T-helper 17 cell (primary cell): ENCODE data around the gene OR51B5. TPM values are rescaled to one million over a fixed set of nuclear protein-coding genes. Genes with fewer than 3 reads are reported as not detected.
"Not testable (repeated sequence)": the region's sequence is repeated elsewhere in the genome, so short reads cannot be mapped to it uniquely, and the experiment has no call there.

Source experiments
- ATAC-seq: fragments of 150-1000 bp; cut with Tn5 transposase; 2 replicates; pipeline ENCODE4 v1.10.0; 2021; ENCODE audit warnings: mild to moderate bottlenecking, moderate library complexity
- DNase-seq, 3 donors: peaks; one replicate each; pipeline versions ENCODE4 v3.0.0 to v3.0.0-alpha.2; 2020 to 2021
- H3K9me3 ChIP-seq: one replicate; pipeline ENCODE4 v1.7.0; 2013; ENCODE audit warnings: low read length, mild to moderate bottlenecking; ENCODE audit not compliant: control insufficient read depth, poor library complexity, severe bottlenecking
- H3K27ac Mint-ChIP-seq: one replicate; pipeline ENCODE4 v1.8.0; 2022; ENCODE audit warnings: mild to moderate bottlenecking, moderate library complexity, mixed read lengths
- H3K27me3 Mint-ChIP-seq: one replicate; pipeline ENCODE4 v1.8.0; 2022; ENCODE audit warnings: mixed read lengths
- H3K36me3 Mint-ChIP-seq: one replicate; pipeline ENCODE4 v1.8.0; 2022; ENCODE audit warnings: low read depth, mixed read lengths
- H3K4me1 Mint-ChIP-seq: one replicate; pipeline ENCODE4 v1.8.0; 2022; ENCODE audit warnings: mild to moderate bottlenecking, mixed read lengths
- H3K4me3 Mint-ChIP-seq: one replicate; pipeline ENCODE4 v1.8.0; 2022; ENCODE audit warnings: mild to moderate bottlenecking, moderate library complexity, mixed read lengths
- total RNA-seq, 4 donors: library from RNA in 2 of 4; stranded (reverse) in 2 of 4; gene quantifications; one replicate each; pipeline ENCODE4 v1.2.3 and lab custom pipeline; 2022 to 2026

The OR51B5 gene
- total RNA-seq, 2 donors from 2014 or later: 0.40 TPM; not detected in 1

DNA sequence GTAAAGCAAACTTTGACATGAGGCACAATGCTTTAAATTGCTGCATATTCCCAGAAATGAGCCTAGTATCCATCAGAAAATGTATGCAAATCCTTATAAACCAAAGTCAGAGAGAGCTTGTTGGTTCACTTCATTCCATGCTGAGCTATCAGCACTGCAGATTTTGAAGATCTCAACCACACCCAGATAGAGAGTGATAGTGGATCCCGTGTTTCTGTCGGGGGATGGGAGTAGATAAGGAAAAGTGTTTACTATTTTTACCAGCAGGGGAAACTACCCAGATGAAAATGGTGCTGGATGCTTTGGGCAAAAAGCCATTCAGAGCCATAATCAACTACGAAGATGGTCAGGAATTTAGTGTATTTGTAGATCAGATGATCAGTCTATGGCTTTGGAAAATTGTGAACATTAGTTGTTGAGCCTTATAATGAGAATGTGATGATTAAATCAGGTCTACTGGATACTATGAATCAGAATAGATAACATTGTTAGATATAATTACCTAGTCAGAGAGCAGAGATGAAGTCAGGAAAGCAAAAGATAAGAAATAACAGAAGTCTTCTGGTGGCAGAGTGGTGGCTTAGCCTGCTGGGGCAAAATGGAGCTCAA, 18.8 kb upstream of the OR51B5 start:
- Mint-ChIP-seq H3K4me1 (no peaks in the 10 kb centered on the region), H3K27me3 (peaks cover 8% of the 10 kb centered on the region)
- ATAC-seq: no peak

DNA sequence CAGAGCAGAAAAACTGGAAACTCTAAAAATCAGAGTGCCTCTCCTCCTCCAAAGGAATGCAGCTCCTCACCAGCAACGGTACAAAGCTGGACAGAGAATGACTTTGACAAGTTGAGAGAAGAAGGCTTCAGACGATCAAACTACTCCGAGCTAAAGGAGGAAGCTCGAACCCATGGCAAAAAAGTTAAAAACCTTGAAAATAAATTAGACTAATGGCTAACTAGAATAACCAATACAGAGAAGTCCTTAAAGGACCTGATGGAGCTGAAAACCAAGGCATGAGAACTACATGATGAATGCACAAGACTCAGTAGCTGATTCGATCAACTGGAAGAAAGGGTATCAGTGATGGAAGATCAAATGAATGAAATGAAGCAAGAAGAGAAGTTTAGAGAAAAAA, 12.7 kb upstream of the OR51B5 start:
- not testable (repeated sequence) for ATAC-seq, H3K4me1 Mint-ChIP-seq, DNase-seq, H3K4me3 Mint-ChIP-seq, H3K27ac Mint-ChIP-seq, H3K27me3 Mint-ChIP-seq, H3K36me3 Mint-ChIP-seq, H3K9me3 ChIP-seq

More for the DNA sequence above, 18.8 kb upstream of the OR51B5 start:
- Mint-ChIP-seq H3K4me3 (no peak overlapping the region), H3K36me3 (peaks cover 3% of the 10 kb centered on the region), H3K27ac (no peak overlapping the region)
- no peak for DNase-seq
- no peaks in the 10 kb centered on the region for H3K9me3 ChIP-seq

DNA sequence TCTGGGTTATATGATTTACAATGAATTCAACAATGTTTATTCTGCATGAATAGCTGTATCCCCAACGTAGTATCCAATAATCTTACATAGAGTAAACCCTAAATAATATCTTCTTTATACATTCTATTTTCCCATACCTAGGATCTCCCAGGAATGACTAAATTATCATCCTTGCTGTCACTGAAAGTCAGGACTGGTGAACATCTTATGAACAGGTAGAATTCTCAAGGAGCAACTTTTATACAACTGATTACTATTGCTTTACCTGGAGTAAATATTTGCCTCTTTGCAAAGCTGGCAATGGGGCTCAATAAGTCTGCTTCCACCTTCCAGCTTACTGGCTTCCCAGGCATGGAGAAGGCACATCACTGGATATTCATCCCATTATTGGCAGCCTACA, 7.9 kb upstream of the OR51B5 start, which contains the start of gene OR51B6:
OR51B6 (plus strand) TSS at position 301 of the 400 bp plus-strand sequence; CDS start at position 301, 0 bp downstream.
- ATAC-seq: no peak
- H3K27ac Mint-ChIP-seq: no peak within 1 kb of the TSS
- peaks cover 7% of the 10 kb centered on the region for H3K27me3 Mint-ChIP-seq
- H3K36me3 Mint-ChIP-seq: no peaks in the 10 kb centered on the region
- no peaks in the 10 kb centered on the region for H3K4me1 Mint-ChIP-seq
- no peak within 1 kb of the TSS for H3K4me3 Mint-ChIP-seq
- H3K9me3 ChIP-seq: no peaks in the 10 kb centered on the region
- no peak for DNase-seq

DNA sequence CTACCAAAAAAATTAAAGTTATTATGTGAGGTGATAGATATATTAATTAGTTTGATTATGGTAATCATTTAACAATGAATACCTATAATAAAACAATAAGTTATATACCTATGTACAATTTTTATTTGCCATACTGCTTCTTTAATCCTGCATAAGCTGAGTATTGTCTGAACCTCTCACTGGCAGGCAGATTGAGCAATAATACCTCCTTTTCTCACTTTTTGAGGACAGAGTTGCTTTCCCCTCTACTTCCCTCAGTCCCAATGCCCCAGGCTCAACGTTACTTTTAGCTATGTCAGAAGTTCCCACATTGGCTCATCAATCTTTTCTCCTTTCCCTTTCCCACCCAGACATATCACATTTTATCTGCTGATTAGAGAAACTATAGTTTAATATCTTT, 6.2 kb upstream of the OR51B5 start:
- no peak for DNase-seq
- H3K27me3 Mint-ChIP-seq: peaks cover 7% of the 10 kb centered on the region

DNA sequence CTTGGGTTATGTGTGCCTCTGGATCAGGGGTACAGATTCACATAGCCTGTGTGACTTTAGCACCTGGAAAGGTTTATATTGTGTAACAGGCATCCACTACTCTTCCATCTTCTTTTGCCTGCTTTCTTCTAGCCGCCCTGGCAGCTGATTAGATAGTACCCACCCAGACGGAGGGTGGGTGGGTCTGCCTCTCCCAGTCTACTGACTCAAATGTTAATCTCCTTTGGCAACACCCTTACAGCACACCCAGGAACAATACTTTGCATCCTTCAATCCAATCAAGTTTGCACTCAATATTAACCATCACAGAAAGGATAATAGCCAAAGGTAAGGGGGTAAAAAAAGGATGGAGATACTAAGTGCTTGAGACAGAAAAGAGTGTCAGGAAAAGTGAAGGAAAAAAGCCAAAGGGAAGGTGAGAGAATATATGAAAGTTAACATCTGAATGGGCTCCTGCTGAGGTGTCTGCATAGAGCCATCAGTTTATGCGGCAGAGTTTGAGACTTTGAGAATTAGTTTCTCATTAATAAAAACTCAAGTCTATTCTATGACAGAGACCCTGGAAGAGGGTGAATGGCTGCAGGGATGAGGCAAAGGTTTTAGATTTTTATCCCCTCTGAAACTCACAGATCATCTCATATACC, 5.3 kb upstream of the OR51B5 start:
- H3K9me3 ChIP-seq: no peaks in the 10 kb centered on the region
- Mint-ChIP-seq H3K27me3 (peaks cover 7% of the 10 kb centered on the region), H3K4me1 (no peaks in the 10 kb centered on the region), H3K4me3 (no peak overlapping the region), H3K36me3 (no peaks in the 10 kb centered on the region), H3K27ac (no peak overlapping the region)
- DNase-seq (no peak), ATAC-seq (no peak)

More for the DNA sequence above, 6.2 kb upstream of the OR51B5 start:
- no peaks in the 10 kb centered on the region for H3K9me3 ChIP-seq
- no peak overlapping the region for H3K4me3 Mint-ChIP-seq
- H3K4me1 Mint-ChIP-seq: no peaks in the 10 kb centered on the region
- no peaks in the 10 kb centered on the region for H3K36me3 Mint-ChIP-seq
- H3K27ac Mint-ChIP-seq: no peak overlapping the region
- ATAC-seq: no peak

DNA sequence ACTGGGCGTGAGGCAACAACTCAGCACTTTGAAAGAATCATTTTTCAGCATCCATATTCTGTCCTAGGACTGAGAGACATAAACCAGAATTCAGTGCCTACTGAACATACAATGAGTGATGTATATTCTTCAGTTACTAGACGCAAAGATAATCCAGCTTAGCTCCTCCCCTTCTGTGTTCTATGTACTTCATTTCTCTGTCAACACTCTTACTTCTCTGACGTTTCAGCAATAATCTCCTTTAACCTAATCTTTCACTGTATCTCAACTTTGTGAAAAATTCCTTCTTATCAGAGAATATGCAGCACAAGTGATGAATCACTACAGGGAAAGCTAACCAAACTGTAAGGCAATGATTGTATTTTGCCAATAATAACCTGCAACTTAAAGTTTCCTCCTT, 2.5 kb upstream of the OR51B5 start:
- no peaks in the 10 kb centered on the region for H3K36me3 Mint-ChIP-seq
- H3K27ac Mint-ChIP-seq: no peak overlapping the region
- H3K4me3 Mint-ChIP-seq: no peak overlapping the region
- ATAC-seq (no peak), DNase-seq (no peak)
- H3K4me1 Mint-ChIP-seq: no peaks in the 10 kb centered on the region
- peaks cover 11% of the 10 kb centered on the region for H3K27me3 Mint-ChIP-seq
- no peaks in the 10 kb centered on the region for H3K9me3 ChIP-seq

DNA sequence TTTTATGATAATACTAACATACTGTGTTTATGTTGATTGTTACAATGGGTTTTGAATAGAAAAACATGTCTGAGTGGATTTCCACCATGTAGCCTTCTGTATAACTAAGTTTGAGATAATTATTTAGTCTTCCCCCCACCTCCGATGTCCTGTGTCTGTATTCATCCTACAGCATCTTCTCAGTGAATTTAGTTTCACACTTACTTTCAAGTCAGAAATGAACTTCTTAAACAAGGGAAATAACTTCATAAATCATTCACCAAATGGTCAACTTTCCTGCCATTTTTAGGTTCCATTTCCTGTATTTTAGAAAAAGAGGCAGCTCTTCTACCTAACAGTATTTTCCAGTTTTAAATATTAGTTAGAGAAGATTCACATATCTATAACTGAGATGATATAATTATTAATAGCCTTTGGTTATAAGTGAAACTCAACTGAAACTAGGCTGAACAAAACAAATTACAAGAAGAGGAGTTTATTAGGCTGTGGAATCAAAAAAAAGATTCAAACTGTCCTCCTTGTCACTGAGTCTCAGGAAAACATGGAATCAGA, 3.5 kb downstream of the OR51B5 start:
- Mint-ChIP-seq H3K27ac (no peak overlapping the region), H3K4me3 (no peak overlapping the region), H3K27me3 (peaks cover 21% of the 10 kb centered on the region), H3K4me1 (no peaks in the 10 kb centered on the region), H3K36me3 (no peaks in the 10 kb centered on the region)
- DNase-seq (no peak), ATAC-seq (no peak)
- H3K9me3 ChIP-seq: no peaks in the 10 kb centered on the region

DNA sequence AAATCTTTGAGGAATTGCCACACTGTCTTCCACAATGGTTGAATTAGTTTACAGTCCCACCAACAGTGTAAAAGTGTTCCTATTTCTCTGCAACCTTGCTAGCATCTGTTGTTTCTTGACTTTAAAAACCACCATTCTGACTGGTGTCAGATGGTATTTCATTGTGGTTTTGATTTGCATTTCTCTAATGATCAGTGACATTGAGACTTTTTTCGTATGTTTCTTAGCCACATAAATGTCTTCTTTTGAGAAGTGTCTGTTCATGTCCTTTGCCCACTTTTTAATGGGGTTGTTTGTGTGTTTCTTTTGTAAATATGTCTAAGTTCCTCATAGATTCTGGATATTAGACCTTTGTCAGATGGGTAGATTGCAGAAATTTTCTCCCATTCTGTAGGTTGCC, 6.1 kb downstream of the OR51B5 start:
- not testable (repeated sequence) for H3K27ac Mint-ChIP-seq, H3K4me3 Mint-ChIP-seq, ATAC-seq, H3K36me3 Mint-ChIP-seq, DNase-seq, H3K4me1 Mint-ChIP-seq, H3K9me3 ChIP-seq
- peaks cover 21% of the 10 kb centered on the region for H3K27me3 Mint-ChIP-seq

DNA sequence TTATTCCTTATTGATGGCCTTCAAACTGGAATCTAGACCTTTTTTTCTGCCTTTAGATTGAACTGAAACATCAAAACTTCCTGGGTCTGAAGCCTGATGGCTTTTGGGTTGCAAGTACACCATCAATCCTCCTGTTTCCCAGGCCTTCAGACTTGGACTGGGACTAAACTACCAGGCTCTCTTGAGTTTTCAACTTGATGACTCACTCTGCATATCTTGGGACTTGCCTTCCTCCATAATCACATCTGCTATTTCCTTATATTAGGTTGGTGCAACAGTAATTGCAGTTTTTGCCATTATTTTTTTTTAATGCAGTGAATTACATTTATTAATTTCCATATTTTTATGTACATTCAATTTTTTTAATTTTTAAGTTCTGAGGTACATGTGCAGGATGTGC, 7.0 kb downstream of the OR51B5 start:
- Mint-ChIP-seq H3K36me3 (no peaks in the 10 kb centered on the region), H3K4me3 (no peak overlapping the region), H3K27me3 (peaks cover 21% of the 10 kb centered on the region), H3K4me1 (no peaks in the 10 kb centered on the region), H3K27ac (no peak overlapping the region)
- H3K9me3 ChIP-seq: no peaks in the 10 kb centered on the region
- no peak for DNase-seq
- no peak for ATAC-seq

DNA sequence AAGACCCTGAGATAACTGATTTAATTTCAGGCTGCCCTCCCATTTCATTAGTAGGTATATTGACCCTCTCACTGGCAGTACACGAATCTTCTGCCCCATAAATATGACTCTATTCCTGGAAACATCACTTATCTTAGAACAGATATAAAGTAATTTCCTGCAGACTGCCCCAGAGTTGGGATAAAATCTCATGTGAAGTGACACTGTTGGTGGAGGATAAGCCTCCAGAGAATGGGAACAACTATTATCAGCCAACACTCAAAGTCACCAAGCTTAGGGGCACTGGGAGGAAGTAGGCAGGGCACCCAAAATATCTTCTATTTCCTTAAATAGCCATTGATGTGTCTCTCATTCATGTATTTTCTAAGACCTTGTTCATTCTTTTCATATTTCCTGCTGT, 8.2 kb downstream of the OR51B5 start:
- DNase-seq (no peak), ATAC-seq (no peak)
- no peaks in the 10 kb centered on the region for H3K9me3 ChIP-seq
- Mint-ChIP-seq H3K4me3 (no peak overlapping the region), H3K4me1 (no peaks in the 10 kb centered on the region), H3K27ac (no peak overlapping the region), H3K27me3 (peaks cover 23% of the 10 kb centered on the region), H3K36me3 (no peaks in the 10 kb centered on the region)

DNA sequence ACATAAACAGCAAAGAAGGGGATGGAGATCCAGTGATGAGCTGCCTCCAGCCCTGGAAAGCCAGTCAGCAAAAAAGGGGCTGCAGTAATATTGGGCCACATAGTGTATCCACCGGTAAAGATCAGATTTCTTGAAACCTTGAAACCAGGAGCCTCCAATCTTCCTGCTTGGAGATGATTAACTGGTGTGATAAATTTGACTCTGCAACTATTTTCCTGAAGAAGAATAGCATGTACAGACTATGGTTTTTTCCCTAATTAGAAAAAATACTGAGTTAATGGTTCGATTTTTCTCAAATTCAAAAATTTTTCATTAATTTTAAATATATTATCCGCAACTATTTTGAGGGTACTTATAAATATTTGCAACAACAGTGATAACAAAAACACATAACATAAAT, 19.1 kb downstream of the OR51B5 start, which contains the start of gene OR51B2:
OR51B2 (minus strand) TSS at position 101 of the 400 bp plus-strand sequence; CDS start at position 101, 0 bp downstream.
- ATAC-seq (no peak), DNase-seq (no peak)
- H3K9me3 ChIP-seq: no peaks in the 10 kb centered on the region
- no peak within 1 kb of the TSS for H3K4me3 Mint-ChIP-seq
- no peaks in the 10 kb centered on the region for H3K4me1 Mint-ChIP-seq
- H3K27ac Mint-ChIP-seq: no peak within 1 kb of the TSS
- H3K36me3 Mint-ChIP-seq: no peaks in the 10 kb centered on the region
- H3K27me3 Mint-ChIP-seq: peaks cover 5% of the 10 kb centered on the region

DNA sequence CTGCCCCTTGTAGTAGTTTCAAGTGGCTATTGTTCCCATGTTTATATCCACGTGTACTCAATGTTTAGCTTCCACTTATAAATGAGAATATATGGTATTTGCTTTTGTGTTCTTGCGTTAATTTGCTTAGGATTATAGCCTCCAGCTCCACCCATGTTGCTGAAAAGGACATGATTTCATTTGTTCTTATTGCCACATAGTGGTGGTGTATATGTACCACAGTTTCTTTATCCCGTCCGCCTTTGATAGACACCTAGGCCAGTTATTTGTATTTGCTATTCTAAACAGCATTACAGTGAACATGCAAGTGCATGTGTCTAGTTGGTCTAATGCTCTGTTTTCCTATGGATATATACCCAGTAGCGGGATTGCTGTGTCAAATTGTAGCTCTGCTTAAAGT, 26.0 kb downstream of the OR51B5 start:
- Mint-ChIP-seq H3K36me3 (no peaks in the 10 kb centered on the region), H3K27me3 (no peaks in the 10 kb centered on the region), H3K4me3 (no peak overlapping the region), H3K27ac (no peak overlapping the region), H3K4me1 (no peaks in the 10 kb centered on the region)
- no peak for ATAC-seq
- DNase-seq: no peak
- no peaks in the 10 kb centered on the region for H3K9me3 ChIP-seq

DNA sequence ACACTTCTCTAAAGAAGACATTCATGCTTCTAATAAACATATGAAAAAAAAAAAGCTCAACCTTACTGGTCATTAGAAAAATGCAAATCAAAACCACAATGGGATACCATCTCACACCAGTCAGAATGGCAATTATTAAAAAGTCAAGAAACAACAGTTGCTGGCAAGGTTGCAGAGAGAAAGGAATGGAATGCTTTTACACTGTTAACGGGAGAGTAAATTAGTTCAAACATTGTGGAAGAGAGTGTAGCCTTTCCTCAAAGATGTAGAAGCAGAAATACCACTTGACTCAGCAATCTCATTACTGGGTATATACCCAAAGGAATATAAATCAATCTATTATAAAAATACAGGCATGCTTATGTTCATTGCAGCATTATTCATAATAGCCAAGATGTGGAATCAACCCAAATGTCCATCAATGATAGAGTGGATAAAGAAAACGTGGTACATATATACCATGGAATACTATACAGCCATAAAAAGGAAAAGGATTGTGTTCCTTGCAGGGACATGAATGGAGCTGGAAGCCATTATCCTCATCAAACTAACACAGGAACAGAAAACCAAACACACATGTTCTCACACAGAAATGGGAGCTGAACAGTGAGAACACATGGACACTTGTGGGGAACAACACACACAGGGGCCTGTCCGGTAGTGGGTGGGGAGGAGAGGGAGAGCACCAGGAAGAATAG, 29.8 kb downstream of the OR51B5 start:
- DNase-seq, H3K9me3 ChIP-seq, ATAC-seq, H3K36me3 Mint-ChIP-seq, H3K27ac Mint-ChIP-seq, H3K27me3 Mint-ChIP-seq, H3K4me1 Mint-ChIP-seq, H3K4me3 Mint-ChIP-seq: not testable (repeated sequence)
